Retinal pigment epithelial cell (primary cell): Measurements from ENCODE around the gene ZNF716.
"Not testable (repeated sequence)": the region's sequence is repeated elsewhere in the genome, so short reads cannot be mapped to it uniquely, and the experiment has no call there.

Source experiments
- DNase-seq: peaks from one replicate; pipeline ENCODE4 v3.0.0-alpha.2; 2010; ENCODE audit warnings: low read depth
- H3K4me3 ChIP-seq: 2 replicates; pipeline ENCODE4 v1.5.1; 2011; ENCODE audit warnings: mild to moderate bottlenecking, low read length, control low read depth, moderate library complexity
- CTCF ChIP-seq: conservative IDR thresholded peaks from 2 replicates; pipeline ENCODE4 v1.5.1; 2011; ENCODE audit warnings: low read depth, low read length, control low read depth, inconsistent platforms

Gene ZNF716

GRCh38 chr7:57487957-57488356 is 38.0 kb downstream of the ZNF716 start:
- H3K4me3 ChIP-seq, result no peak overlapping the region
- no peak for DNase-seq
- TF ChIP-seq CTCF, result no peak

- not testable (repeated sequence) for H3K4me3 ChIP-seq, DNase-seq
These were observed 45.1 kb downstream of the ZNF716 start for GRCh38 chr7:57495111-57495510.

- TF ChIP-seq CTCF, result no peak
- DNase-seq, result no peak
- H3K4me3 ChIP-seq, result no peak overlapping the region
These were observed 46.4 kb downstream of the ZNF716 start for GRCh38 chr7:57496395-57496794.

GRCh38 chr7:57505176-57505575 is 55.2 kb downstream of the ZNF716 start:
- no peak for TF ChIP-seq CTCF
- H3K4me3 ChIP-seq, result no peak overlapping the region
- DNase-seq, result no peak
